WERI-Rb-1 (cell line): ENCODE measurements around the gene KRT35.
"Not testable (repeated sequence)": the region's sequence is repeated elsewhere in the genome, so short reads cannot be mapped to it uniquely, and the experiment has no call there.

ENCODE experiments used
- DNase-seq: peaks from one replicate; pipeline ENCODE4 v3.0.0-alpha.2; 2020
- H3K27ac ChIP-seq: fragments of 250-450 bp; sonication (Bioruptor Pico); 2 replicates; pipeline ENCODE4 v1.5.1; 2020; ENCODE audit warnings: mild to moderate bottlenecking, moderate library complexity
- H3K27me3 ChIP-seq: fragments of 250-450 bp; sonication (Bioruptor Pico); 2 replicates; pipeline ENCODE4 v1.5.1; 2021; ENCODE audit warnings: mild to moderate bottlenecking, low read depth, moderate library complexity; ENCODE audit not compliant: insufficient read depth, severe bottlenecking
- H3K36me3 ChIP-seq: fragments of 250-450 bp; sonication (Bioruptor Pico); 2 replicates; pipeline ENCODE4 v1.5.1; 2020; ENCODE audit warnings: mild to moderate bottlenecking, moderate library complexity
- H3K4me3 ChIP-seq: 2 replicates; pipeline ENCODE4 v1.5.1; 2011; ENCODE audit warnings: low read depth, mild to moderate bottlenecking, control low read depth, low read length
- H3K9me3 ChIP-seq: fragments of 250-450 bp; sonication (Bioruptor Pico); 2 replicates; pipeline ENCODE4 v1.5.1; 2021; ENCODE audit warnings: mild to moderate bottlenecking, moderate library complexity; ENCODE audit not compliant: severe bottlenecking
- CTCF ChIP-seq: IDR thresholded peaks from 2 replicates; pipeline ENCODE4 v1.5.1; 2011; ENCODE audit warnings: low read depth, mild to moderate bottlenecking, control low read depth, inconsistent platforms, low read length

The KRT35 gene

GRCh38 chr17:41437769-41438168 is 43.2 kb downstream of the KRT35 start:
- peaks cover 99% of the 10 kb centered on the region for H3K27me3 ChIP-seq
- no peak overlapping the region for H3K27ac ChIP-seq
- H3K4me3 ChIP-seq: no peak overlapping the region
- no peaks in the 10 kb centered on the region for H3K36me3 ChIP-seq
- peaks cover 16% of the 10 kb centered on the region for H3K9me3 ChIP-seq
- TF ChIP-seq CTCF: no peak
- DNase-seq: no peak

- Histone ChIP-seq H3K36me3 (no peaks in the 10 kb centered on the region), H3K27ac (no peak overlapping the region), H3K27me3 (peaks cover 99% of the 10 kb centered on the region), H3K4me3 (no peak overlapping the region), H3K9me3 (peaks cover 16% of the 10 kb centered on the region)
- no peak for TF ChIP-seq CTCF
- no peak for DNase-seq
These were observed 43.7 kb downstream of the KRT35 start for GRCh38 chr17:41437254-41437653.

- TF ChIP-seq CTCF: no peak
- no peak overlapping the region for H3K27ac ChIP-seq
- H3K4me3 ChIP-seq: no peak overlapping the region
- H3K27me3 ChIP-seq: peaks cover 99% of the 10 kb centered on the region
- DNase-seq: no peak
- peaks cover 10% of the 10 kb centered on the region for H3K9me3 ChIP-seq
- no peaks in the 10 kb centered on the region for H3K36me3 ChIP-seq
These were observed 46.5 kb downstream of the KRT35 start for GRCh38 chr17:41434415-41434814.

DNA sequence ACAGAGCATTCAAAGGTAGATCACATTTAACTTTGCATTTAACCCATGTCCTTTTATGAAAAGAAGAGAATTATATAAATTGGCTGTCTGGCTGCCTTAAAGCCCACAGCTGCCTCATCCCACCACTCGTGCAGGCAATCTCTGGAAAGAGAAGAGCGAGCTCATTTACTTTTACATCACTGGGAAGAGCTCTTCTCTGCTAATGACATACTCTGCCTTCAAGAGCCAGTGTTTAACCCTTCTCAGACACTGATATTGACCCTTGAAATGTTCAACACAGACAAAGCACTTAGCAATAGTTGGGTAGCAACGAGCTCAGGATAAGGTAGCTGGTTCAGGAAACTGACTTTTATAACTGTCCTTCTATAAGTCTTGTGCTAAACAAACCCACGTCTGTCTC is 46.9 kb downstream of the KRT35 start:
- no peak for TF ChIP-seq CTCF
- no peak for DNase-seq
- H3K9me3 ChIP-seq: peaks cover 10% of the 10 kb centered on the region
- H3K36me3 ChIP-seq: no peaks in the 10 kb centered on the region
- no peak overlapping the region for H3K4me3 ChIP-seq
- no peak overlapping the region for H3K27ac ChIP-seq
- H3K27me3 ChIP-seq: peaks cover 99% of the 10 kb centered on the region

GRCh38 chr17:41433586-41433985 is 47.4 kb downstream of the KRT35 start:
- Histone ChIP-seq H3K4me3 (no peak overlapping the region), H3K9me3 (peaks cover 10% of the 10 kb centered on the region), H3K36me3 (no peaks in the 10 kb centered on the region), H3K27me3 (peaks cover 99% of the 10 kb centered on the region), H3K27ac (no peak overlapping the region)
- no peak for DNase-seq
- TF ChIP-seq CTCF: no peak

DNA sequence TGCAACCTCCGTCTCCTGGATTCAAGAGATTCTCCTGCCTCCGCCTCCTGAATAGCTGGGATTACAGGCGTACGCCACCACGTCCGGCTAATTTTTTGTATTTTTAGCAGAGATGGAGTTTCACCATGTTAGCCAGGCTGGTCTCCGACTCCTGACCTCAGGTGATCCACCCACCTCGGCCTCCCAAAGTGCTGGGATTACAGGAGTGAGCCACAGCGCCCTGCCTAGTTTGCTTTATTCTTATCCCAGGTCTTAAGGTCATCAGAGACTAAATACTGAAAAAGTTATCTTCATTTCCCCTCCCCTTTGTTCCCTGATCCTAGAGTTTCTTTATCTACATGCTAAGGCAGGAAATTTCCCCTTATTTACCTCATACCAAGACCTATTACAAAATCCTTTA is 50.6 kb downstream of the KRT35 start:
- not testable (repeated sequence) for H3K27ac ChIP-seq, DNase-seq, H3K4me3 ChIP-seq, H3K9me3 ChIP-seq, H3K36me3 ChIP-seq
- H3K27me3 ChIP-seq: peaks cover 99% of the 10 kb centered on the region
